ENCODE measurements around the gene EXOSC10. TPM values are rescaled to one million over a fixed set of nuclear protein-coding genes. Genes with fewer than 3 reads are reported as not detected.

Gene EXOSC10
- total RNA-seq, 1 experiment from 2014 or later, result 93.1 TPM

DNA sequence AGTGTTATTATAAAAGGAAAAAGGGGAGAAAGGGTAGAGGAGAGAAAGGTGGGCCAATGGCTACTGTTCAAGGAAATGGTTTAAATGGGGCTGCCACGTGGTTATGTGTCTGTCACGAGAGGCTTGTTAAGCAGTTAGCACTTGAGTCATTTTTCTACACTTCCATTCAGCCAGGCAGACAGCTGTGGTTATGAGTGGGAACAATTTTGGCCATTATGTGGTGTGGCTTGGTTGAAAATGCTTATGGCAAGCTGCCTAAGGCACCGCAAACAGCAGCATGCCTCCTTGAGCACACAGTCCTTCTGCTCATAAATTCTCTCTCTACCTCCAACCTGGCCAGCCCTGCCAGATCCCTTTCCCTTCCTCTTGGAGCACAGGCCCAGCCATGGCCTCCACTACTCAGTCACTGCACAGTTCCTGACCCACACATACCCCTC is 36.7 kb downstream of the EXOSC10 start:
- Histone ChIP-seq H3K27me3 (ENCODE audit: control insufficient read depth, insufficient read depth, low read length) (no peaks in the 10 kb centered on the region), H3K4me1 (ENCODE audit: control insufficient read depth, insufficient read depth, low read length) (peaks cover 15% of the 10 kb centered on the region), H3K4me3 (ENCODE audit: low read depth in 2 of 2, low read length in 2 of 2) (no peak overlapping the region), H3K36me3 (ENCODE audit: control insufficient read depth, insufficient read depth, low read length) (peaks cover 17% of the 10 kb centered on the region), H3K27ac (ENCODE audit: low read length) (0 out of 2 replicates have a peak overlapping the region, but pooled peaks have one; percentile 4), H3K9me3 (ENCODE audit: control insufficient read depth, insufficient read depth, low read depth, low read length) (no peaks in the 10 kb centered on the region)
- CTCF ChIA-PET, result no interaction called here
- TF ChIP-seq SIN3A (IDR thresholded peaks at IDR 0.05; ENCODE audit: borderline replicate concordance, insufficient read depth, low read depth, low read length), result no peak
- TF ChIP-seq, protein P1, sequence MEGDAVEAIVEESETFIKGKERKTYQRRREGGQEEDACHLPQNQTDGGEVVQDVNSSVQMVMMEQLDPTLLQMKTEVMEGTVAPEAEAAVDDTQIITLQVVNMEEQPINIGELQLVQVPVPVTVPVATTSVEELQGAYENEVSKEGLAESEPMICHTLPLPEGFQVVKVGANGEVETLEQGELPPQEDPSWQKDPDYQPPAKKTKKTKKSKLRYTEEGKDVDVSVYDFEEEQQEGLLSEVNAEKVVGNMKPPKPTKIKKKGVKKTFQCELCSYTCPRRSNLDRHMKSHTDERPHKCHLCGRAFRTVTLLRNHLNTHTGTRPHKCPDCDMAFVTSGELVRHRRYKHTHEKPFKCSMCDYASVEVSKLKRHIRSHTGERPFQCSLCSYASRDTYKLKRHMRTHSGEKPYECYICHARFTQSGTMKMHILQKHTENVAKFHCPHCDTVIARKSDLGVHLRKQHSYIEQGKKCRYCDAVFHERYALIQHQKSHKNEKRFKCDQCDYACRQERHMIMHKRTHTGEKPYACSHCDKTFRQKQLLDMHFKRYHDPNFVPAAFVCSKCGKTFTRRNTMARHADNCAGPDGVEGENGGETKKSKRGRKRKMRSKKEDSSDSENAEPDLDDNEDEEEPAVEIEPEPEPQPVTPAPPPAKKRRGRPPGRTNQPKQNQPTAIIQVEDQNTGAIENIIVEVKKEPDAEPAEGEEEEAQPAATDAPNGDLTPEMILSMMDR (IDR thresholded peaks at IDR 0.05), result no peak
- no peak for TF ChIP-seq POLR2AphosphoS5 (IDR thresholded peaks at IDR 0.05; ENCODE audit: low read depth, low read length)
- TF ChIP-seq REST (IDR thresholded peaks at IDR 0.05; ENCODE audit: insufficient read depth in 1 of 2, low read depth in 2 of 2, low read length in 1 of 2), result no peak
- no peak for TF ChIP-seq TCF7L2 (IDR thresholded peaks at IDR 0.05; ENCODE audit: low read depth, low read length)
- ATAC-seq (no peak), DNase-seq (ENCODE audit: low read depth, low spot score) (no peak)
- intact Hi-C loops (cut with micrococcal nuclease; ENCODE audit: unreplicated experiment), result no loop called here
- POLR2A ChIA-PET, result no interaction called here
- BruUV-seq (replicated peaks), result no TSS peak
- in situ Hi-C loops (cut with HindIII; ENCODE audit: low pct_unique_long_range_greater_than_20kb, low sequenced_read_pairs), result no loop called here

DNA sequence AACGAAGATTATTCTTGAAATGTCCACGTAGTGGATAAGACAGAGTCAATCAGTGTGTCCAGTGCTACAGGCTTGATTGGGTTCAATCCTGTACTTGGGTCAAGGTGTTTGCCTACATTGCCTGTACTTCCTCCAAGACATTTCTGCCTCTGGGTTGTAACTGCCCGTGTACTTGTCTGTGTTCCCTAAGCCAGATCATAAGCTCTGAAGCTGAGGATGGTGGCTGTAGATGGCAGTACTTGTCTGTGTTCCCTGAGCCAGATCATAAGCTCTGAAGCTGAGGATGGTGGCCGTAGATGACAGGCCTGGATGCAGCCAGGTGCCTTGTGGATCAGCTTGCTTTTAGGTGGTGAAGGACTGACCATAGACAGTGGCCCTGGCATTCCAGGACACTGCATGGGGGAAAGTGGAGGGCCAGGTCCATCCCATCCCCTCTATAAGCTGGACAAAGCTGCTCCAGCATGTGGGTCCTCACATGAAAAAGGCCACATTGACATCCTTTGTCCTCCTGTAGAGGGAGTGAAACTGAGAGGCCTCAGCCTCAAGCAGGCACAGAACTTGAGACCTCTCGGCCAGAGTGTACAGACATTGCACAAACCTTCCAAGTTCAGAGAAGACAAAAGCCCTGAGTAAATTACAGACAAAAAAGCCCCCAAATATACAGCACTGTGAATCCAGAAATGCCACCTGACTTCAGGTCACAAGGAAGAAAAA is 37.9 kb downstream of the EXOSC10 start:
- no peaks in the 10 kb centered on the region for H3K9me3 ChIP-seq (ENCODE audit: control insufficient read depth, insufficient read depth, low read depth, low read length)
- in situ Hi-C loops (cut with HindIII; ENCODE audit: low pct_unique_long_range_greater_than_20kb, low sequenced_read_pairs) (no loop called here), intact Hi-C loops (cut with micrococcal nuclease; ENCODE audit: unreplicated experiment) (no loop called here)
- ChIA-PET CTCF (interaction anchor here (2.4 kb wide), 1 partner anchor 24 kb away, joined by 15 read pairs; no protein-coding TSS in a partner anchor), POLR2A (interaction anchor here (0.6 to 1.3 kb wide), 2 partner anchors 25 to 30 kb away, joined by 3 to 8 read pairs; no protein-coding TSS in a partner anchor)
- peaks cover 15% of the 10 kb centered on the region for H3K4me1 ChIP-seq (ENCODE audit: control insufficient read depth, insufficient read depth, low read length)
- no peak for DNase-seq (ENCODE audit: low read depth, low spot score)
- peak overlapping the region; percentile 74 for H3K27ac ChIP-seq (ENCODE audit: low read length)
- H3K36me3 ChIP-seq (ENCODE audit: control insufficient read depth, insufficient read depth, low read length), result peaks cover 14% of the 10 kb centered on the region
- no peak for TF ChIP-seq POLR2AphosphoS5 (IDR thresholded peaks at IDR 0.05; ENCODE audit: low read depth, low read length)
- TF ChIP-seq, protein P1 (IDR thresholded peaks at IDR 0.05), result peak; percentile 39; the same call in 1 of the 2 replicates
- TF ChIP-seq SIN3A (IDR thresholded peaks at IDR 0.05; ENCODE audit: borderline replicate concordance, insufficient read depth, low read depth, low read length), result no peak
- no peak for TF ChIP-seq REST (IDR thresholded peaks at IDR 0.05; ENCODE audit: insufficient read depth in 1 of 2, low read depth in 2 of 2, low read length in 1 of 2)
- no peak for TF ChIP-seq TCF7L2 (IDR thresholded peaks at IDR 0.05; ENCODE audit: low read depth, low read length)
- H3K27me3 ChIP-seq (ENCODE audit: control insufficient read depth, insufficient read depth, low read length), result no peaks in the 10 kb centered on the region
- no TSS peak for BruUV-seq (replicated peaks)
- ATAC-seq, result no peak
- no peak overlapping the region for H3K4me3 ChIP-seq (ENCODE audit: low read depth in 2 of 2, low read length in 2 of 2)
